DND-41 (cell line): ENCODE data around the gene FGF1.

Source experiments
- ATAC-seq: fragments of 200-7000 bp; cut with Tn5 transposase; 3 replicates; pipeline ENCODE4 v1.9.1; 2021; ENCODE audit warnings: low read depth; ENCODE audit not compliant: insufficient read depth
- DNase-seq: peaks from one replicate; pipeline ENCODE4 v3.0.0-alpha.2; 2020
- H2AFZ ChIP-seq: 2 replicates; pipeline ENCODE4 v1.6.0; 2012; ENCODE audit warnings: low read depth, low read length
- H3K27ac ChIP-seq: 2 replicates; pipeline ENCODE4 v1.5.1; 2012; ENCODE audit warnings: low read length, inconsistent platforms
- H3K27me3 ChIP-seq: fragments of 200-600 bp; sonication (generic); 2 replicates; pipeline ENCODE4 v1.6.0; 2012; ENCODE audit warnings: low read length, mild to moderate bottlenecking, inconsistent platforms; ENCODE audit not compliant: insufficient read depth, poor library complexity
- H3K36me3 ChIP-seq: 2 replicates; pipeline ENCODE4 v1.5.1; 2012; ENCODE audit warnings: low read length, inconsistent platforms; ENCODE audit not compliant: insufficient read depth
- H3K4me1 ChIP-seq: 2 replicates; pipeline ENCODE4 v1.5.1; 2012; ENCODE audit warnings: mild to moderate bottlenecking, low read length; ENCODE audit not compliant: insufficient read depth
- H3K4me2 ChIP-seq: 2 replicates; pipeline ENCODE4 v1.6.0; 2012; ENCODE audit warnings: mild to moderate bottlenecking, moderate library complexity, low read length, inconsistent platforms; ENCODE audit not compliant: insufficient read depth
- H3K4me3 ChIP-seq, 2 experiments: fragments of 200-600 bp in 1 of 2; shearing (Covaris generic) in 1 of 2; 2 replicates each; pipeline ENCODE4 v1.5.1; 2012 to 2016; ENCODE audit warnings: inconsistent platforms in 2 of 2, low read length in 2 of 2, mild to moderate bottlenecking in 2 of 2, low read depth in 1 of 2, moderate library complexity in 1 of 2
- H3K79me2 ChIP-seq: 2 replicates; pipeline ENCODE4 v1.6.0; 2012; ENCODE audit warnings: low read length, inconsistent platforms; ENCODE audit not compliant: insufficient read depth
- H3K9ac ChIP-seq: 2 replicates; pipeline ENCODE4 v1.6.0; 2012; ENCODE audit warnings: low read depth, mild to moderate bottlenecking, inconsistent platforms, low read length, moderate library complexity
- H3K9me3 ChIP-seq: 2 replicates; pipeline ENCODE4 v1.5.1; 2012; ENCODE audit warnings: low read length, moderate library complexity, mild to moderate bottlenecking, inconsistent platforms; ENCODE audit not compliant: insufficient read depth, severe bottlenecking
- H4K20me1 ChIP-seq: 2 replicates; pipeline ENCODE4 v1.6.0; 2012; ENCODE audit warnings: low read length; ENCODE audit not compliant: insufficient read depth
- CTCF ChIP-seq: IDR thresholded peaks from 2 replicates; pipeline ENCODE4 v1.5.1; 2012; ENCODE audit warnings: borderline replicate concordance, low read length, moderate library complexity, mild to moderate bottlenecking; ENCODE audit not compliant: poor library complexity, severe bottlenecking; ENCODE audit errors: extremely low read depth
- EZH2 ChIP-seq: IDR thresholded peaks from 3 replicates; pipeline ENCODE4 v1.6.1; 2012; ENCODE audit warnings: borderline replicate concordance, low read depth, mild to moderate bottlenecking, moderate library complexity, low read length, inconsistent platforms; ENCODE audit not compliant: severe bottlenecking

The FGF1 gene

GRCh38 chr5:142569905-142570304 is 116.0 kb downstream of the FGF1 start:
- no peaks in the 10 kb centered on the region for H3K9me3 ChIP-seq
- no peak for TF ChIP-seq CTCF
- TF ChIP-seq EZH2 = no peak
- H3K36me3 ChIP-seq = no peaks in the 10 kb centered on the region
- H2AFZ ChIP-seq = no peak overlapping the region
- no peaks in the 10 kb centered on the region for H3K79me2 ChIP-seq
- ATAC-seq = no peak
- no peaks in the 10 kb centered on the region for H3K4me1 ChIP-seq
- no peak overlapping the region for H3K4me3 ChIP-seq
- no peak overlapping the region for H3K27ac ChIP-seq
- no peak for DNase-seq
- H3K27me3 ChIP-seq = no peaks in the 10 kb centered on the region
- no peak overlapping the region for H3K4me2 ChIP-seq
- H3K9ac ChIP-seq = no peak overlapping the region
- no peaks in the 10 kb centered on the region for H4K20me1 ChIP-seq

GRCh38 chr5:142568996-142569335 is 116.9 kb downstream of the FGF1 start:
- Histone ChIP-seq H3K4me3 (no peak overlapping the region), H3K27ac (no peak overlapping the region), H3K9ac (no peak overlapping the region), H3K79me2 (no peaks in the 10 kb centered on the region), H3K27me3 (no peaks in the 10 kb centered on the region), H3K4me1 (no peaks in the 10 kb centered on the region), H3K9me3 (no peaks in the 10 kb centered on the region), H2AFZ (no peak overlapping the region), H3K36me3 (no peaks in the 10 kb centered on the region), H3K4me2 (no peak overlapping the region), H4K20me1 (no peaks in the 10 kb centered on the region)
- ATAC-seq (no peak), DNase-seq (no peak)
- TF ChIP-seq CTCF (no peak), EZH2 (no peak)

DNA sequence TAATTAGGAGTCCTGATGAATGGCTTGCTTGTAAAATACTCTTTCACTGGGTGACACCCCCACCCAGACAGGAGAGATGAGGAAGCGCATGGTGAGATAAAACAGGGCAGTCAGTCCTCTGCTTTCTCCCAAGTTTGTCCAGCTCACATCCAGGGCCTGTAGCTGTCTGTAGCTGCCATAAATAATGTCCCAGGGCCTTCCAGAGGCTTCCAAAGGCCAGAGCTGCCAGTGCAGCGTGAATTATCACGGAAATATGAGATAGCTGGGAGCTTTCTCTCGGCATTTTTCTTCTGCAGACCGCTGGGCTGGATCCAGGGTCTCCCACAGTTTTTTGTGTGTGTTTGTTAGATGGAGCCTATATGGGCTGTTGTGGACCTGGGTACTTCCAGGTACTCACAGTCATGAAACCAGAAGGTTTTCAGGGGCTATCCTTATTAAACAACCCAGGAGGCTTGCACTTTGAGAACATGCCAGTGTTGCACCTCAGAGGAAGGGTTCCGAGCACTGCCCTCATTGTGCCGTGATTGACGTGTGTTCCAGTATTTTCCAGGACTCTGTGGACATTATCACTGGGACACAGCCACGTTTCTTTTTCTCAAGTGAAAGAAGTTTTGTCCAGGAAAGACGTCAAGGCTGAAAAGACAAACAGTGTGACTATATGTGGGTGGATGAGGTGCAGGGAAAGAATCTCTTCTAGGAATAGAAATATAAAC is 117.5 kb downstream of the FGF1 start:
- DNase-seq = no peak
- Histone ChIP-seq H3K27ac (no peak overlapping the region), H4K20me1 (no peaks in the 10 kb centered on the region), H3K9me3 (no peaks in the 10 kb centered on the region), H3K4me2 (no peak overlapping the region), H2AFZ (no peak overlapping the region), H3K9ac (no peak overlapping the region), H3K36me3 (no peaks in the 10 kb centered on the region), H3K4me3 (no peak overlapping the region), H3K4me1 (no peaks in the 10 kb centered on the region), H3K27me3 (no peaks in the 10 kb centered on the region), H3K79me2 (no peaks in the 10 kb centered on the region)
- no peak for TF ChIP-seq EZH2
- TF ChIP-seq CTCF = no peak
- no peak for ATAC-seq
